ENCODE measurements around the gene PPM1N.

Gene PPM1N

DNA sequence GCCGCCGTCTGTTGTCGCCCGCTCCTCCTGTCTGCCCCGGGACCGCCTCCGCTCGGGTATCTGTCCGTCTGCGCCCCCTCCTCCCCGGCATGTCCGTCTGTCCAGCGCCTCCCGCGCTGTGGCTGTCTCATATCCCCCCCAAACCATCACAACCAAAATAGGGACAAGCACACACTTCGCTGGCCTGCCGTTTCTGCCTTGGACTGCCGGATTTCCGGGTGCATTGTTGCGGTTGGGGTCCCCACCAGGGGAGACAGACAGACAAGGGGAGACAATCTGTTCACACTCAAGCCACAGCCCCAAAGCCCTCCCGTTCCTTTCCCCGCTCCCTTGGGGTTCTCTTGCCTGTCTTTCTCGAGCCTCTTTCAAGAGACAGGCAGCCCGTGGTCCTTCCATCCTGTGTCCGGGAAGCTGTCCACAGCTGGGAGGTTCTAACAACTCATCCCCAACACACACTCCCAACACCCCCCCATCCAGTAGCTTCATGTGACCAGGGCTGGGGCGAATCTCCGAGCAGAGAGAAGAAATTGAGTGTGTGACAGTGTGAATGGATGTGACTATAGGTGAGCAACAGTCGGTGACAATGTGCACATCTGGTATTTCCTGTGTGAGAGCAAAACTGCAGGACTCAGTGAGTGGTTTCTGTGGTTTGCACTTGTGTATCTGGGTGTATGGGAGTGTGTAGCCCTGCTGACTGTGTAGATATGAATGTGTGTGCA, 47.0 kb upstream of the PPM1N start:
- no peaks in the 10 kb centered on the region for H3K27me3 ChIP-seq (ENCODE audit: insufficient read depth, poor library complexity, severe bottlenecking)
- peak overlapping the region; percentile 53 for H3K4me3 ChIP-seq (replicated peaks; ENCODE audit: insufficient read depth, low read length)
- TF ChIP-seq, protein P1, sequence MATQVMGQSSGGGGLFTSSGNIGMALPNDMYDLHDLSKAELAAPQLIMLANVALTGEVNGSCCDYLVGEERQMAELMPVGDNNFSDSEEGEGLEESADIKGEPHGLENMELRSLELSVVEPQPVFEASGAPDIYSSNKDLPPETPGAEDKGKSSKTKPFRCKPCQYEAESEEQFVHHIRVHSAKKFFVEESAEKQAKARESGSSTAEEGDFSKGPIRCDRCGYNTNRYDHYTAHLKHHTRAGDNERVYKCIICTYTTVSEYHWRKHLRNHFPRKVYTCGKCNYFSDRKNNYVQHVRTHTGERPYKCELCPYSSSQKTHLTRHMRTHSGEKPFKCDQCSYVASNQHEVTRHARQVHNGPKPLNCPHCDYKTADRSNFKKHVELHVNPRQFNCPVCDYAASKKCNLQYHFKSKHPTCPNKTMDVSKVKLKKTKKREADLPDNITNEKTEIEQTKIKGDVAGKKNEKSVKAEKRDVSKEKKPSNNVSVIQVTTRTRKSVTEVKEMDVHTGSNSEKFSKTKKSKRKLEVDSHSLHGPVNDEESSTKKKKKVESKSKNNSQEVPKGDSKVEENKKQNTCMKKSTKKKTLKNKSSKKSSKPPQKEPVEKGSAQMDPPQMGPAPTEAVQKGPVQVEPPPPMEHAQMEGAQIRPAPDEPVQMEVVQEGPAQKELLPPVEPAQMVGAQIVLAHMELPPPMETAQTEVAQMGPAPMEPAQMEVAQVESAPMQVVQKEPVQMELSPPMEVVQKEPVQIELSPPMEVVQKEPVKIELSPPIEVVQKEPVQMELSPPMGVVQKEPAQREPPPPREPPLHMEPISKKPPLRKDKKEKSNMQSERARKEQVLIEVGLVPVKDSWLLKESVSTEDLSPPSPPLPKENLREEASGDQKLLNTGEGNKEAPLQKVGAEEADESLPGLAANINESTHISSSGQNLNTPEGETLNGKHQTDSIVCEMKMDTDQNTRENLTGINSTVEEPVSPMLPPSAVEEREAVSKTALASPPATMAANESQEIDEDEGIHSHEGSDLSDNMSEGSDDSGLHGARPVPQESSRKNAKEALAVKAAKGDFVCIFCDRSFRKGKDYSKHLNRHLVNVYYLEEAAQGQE (IDR thresholded peaks at IDR 0.05; ENCODE audit: insufficient replicate concordance, low read depth): no peak
- no peak for TF ChIP-seq SPI1 (IDR thresholded peaks at IDR 0.05; ENCODE audit: borderline replicate concordance, low read depth)
- no peak for TF ChIP-seq GABPA (IDR thresholded peaks at IDR 0.05; ENCODE audit: low read depth)
- TF ChIP-seq POLR2AphosphoS5 (IDR thresholded peaks at IDR 0.05; ENCODE audit: low read depth): no peak
- TF ChIP-seq, protein P2, sequence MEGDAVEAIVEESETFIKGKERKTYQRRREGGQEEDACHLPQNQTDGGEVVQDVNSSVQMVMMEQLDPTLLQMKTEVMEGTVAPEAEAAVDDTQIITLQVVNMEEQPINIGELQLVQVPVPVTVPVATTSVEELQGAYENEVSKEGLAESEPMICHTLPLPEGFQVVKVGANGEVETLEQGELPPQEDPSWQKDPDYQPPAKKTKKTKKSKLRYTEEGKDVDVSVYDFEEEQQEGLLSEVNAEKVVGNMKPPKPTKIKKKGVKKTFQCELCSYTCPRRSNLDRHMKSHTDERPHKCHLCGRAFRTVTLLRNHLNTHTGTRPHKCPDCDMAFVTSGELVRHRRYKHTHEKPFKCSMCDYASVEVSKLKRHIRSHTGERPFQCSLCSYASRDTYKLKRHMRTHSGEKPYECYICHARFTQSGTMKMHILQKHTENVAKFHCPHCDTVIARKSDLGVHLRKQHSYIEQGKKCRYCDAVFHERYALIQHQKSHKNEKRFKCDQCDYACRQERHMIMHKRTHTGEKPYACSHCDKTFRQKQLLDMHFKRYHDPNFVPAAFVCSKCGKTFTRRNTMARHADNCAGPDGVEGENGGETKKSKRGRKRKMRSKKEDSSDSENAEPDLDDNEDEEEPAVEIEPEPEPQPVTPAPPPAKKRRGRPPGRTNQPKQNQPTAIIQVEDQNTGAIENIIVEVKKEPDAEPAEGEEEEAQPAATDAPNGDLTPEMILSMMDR (IDR thresholded peaks at IDR 0.05; ENCODE audit: insufficient read depth, low read length): no peak
- peak overlapping the region; percentile 85 for H3K27ac ChIP-seq (replicated peaks)
- peak in 1 of 2 experiments; percentile 19 for DNase-seq (ENCODE audit: low read depth in 1 of 2, low spot score in 1 of 2)

DNA sequence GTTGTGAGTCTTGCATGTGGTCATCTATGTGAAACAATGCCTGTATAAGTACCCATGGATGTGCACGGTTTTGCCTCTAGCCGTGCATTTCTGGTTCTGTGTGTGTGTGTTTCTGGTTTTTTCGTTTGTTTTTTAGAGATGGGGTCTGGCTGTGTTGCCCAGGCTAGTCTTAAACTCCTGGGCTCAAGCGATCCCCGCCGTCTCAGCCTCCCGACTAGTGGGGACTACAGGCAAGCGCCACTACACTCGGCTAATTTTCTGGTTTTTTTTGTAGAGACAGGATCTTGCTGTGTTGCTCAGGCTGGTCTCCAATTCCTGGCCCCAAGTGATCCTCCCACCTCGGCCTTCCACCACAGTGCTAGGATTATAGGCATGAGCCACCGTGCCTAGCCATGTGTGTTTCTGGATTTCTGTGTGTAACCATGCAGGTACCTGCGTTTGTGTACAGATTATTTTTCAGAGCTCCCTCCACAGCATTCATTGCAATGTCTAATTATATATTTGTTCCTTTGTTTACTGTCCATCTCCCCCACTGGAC, 46.3 kb upstream of the PPM1N start:
- Histone ChIP-seq H3K4me3 (replicated peaks; ENCODE audit: insufficient read depth, low read length) (no peak overlapping the region), H3K27ac (replicated peaks) (no peak overlapping the region), H3K27me3 (ENCODE audit: insufficient read depth, poor library complexity, severe bottlenecking) (no peaks in the 10 kb centered on the region)
- TF ChIP-seq SPI1 (IDR thresholded peaks at IDR 0.05; ENCODE audit: borderline replicate concordance, low read depth) (no peak), POLR2AphosphoS5 (IDR thresholded peaks at IDR 0.05; ENCODE audit: low read depth) (no peak), GABPA (IDR thresholded peaks at IDR 0.05; ENCODE audit: low read depth) (no peak)
- TF ChIP-seq, protein P1 (IDR thresholded peaks at IDR 0.05; ENCODE audit: insufficient replicate concordance, low read depth): no peak
- TF ChIP-seq, protein P2 (IDR thresholded peaks at IDR 0.05; ENCODE audit: insufficient read depth, low read length): no peak
- DNase-seq (ENCODE audit: low read depth in 1 of 2, low spot score in 1 of 2): no peak

DNA sequence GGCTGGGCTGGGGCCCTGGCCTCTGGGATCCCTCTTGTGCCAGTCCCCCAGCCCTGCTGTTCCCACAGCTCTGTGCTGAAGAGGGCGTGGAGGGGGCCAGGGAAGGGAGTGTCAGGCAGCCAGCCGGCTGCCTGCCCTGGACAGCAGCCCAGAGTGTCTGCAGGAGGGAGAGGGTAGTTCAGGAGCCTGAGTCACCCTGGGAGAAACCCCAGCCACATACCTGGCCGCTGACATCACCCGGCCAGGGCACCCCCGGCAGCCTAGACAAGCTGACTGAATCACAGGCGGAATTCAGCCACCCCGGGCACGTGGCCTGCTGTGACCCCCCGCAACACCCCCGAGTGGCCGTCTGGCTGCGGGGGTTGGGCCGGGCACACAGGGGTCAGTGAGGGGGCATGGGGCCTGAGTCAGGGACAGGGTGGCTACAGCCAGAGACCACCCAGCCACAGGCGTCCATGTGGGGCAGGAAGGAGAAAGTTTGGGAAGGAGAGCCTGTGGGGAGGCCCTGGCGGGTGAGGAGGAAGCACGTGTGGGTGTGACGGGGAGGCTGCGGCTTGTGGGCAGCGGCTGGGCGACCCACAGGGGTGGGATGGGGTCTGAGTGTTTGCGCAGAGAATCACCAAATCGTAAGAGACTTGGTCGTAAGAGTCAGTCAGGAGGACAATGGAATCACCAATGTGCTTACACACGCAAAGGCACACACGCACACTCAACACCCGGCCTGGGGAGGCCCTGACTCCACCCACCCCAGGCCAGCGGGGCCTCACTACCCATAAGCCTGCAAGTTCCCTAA, 42.3 kb upstream of the PPM1N start:
- peak overlapping the region; percentile 92 for H3K27ac ChIP-seq (replicated peaks)
- no peak for TF ChIP-seq GABPA (IDR thresholded peaks at IDR 0.05; ENCODE audit: low read depth)
- TF ChIP-seq POLR2AphosphoS5 (IDR thresholded peaks at IDR 0.05; ENCODE audit: low read depth): peak; percentile 71
- DNase-seq (ENCODE audit: low read depth in 1 of 2, low spot score in 1 of 2): peak; percentile 91 to 96
- no peak overlapping the region for H3K4me3 ChIP-seq (replicated peaks; ENCODE audit: insufficient read depth, low read length)
- H3K27me3 ChIP-seq (ENCODE audit: insufficient read depth, poor library complexity, severe bottlenecking): no peaks in the 10 kb centered on the region

DNA sequence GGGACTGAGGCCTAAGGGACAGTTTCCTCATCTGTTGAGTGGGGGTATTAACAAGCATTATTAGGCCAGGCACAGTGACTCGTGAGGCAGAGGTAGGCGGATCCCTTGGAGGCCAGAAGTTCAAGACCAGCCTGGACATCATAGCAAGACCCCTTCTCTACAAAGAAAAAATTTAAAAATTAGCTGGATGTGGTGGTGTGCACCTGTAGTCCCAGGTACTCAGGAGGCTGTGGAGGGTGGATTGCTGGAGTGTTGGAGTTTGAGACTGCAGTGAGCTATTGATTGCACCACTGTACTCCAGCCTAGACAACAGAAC, 41.8 kb upstream of the PPM1N start:
- no peak for DNase-seq (ENCODE audit: low read depth in 1 of 2, low spot score in 1 of 2)
- no peaks in the 10 kb centered on the region for H3K27me3 ChIP-seq (ENCODE audit: insufficient read depth, poor library complexity, severe bottlenecking)
- H3K4me3 ChIP-seq (replicated peaks; ENCODE audit: insufficient read depth, low read length): no peak overlapping the region
- H3K27ac ChIP-seq (replicated peaks): peak overlapping the region; percentile 92
- TF ChIP-seq, protein P2 (IDR thresholded peaks at IDR 0.05; ENCODE audit: insufficient read depth, low read length): no peak
- TF ChIP-seq SPI1 (IDR thresholded peaks at IDR 0.05; ENCODE audit: borderline replicate concordance, low read depth): no peak
- no peak for TF ChIP-seq GABPA (IDR thresholded peaks at IDR 0.05; ENCODE audit: low read depth)
- TF ChIP-seq, protein P1 (IDR thresholded peaks at IDR 0.05; ENCODE audit: insufficient replicate concordance, low read depth): no peak
- TF ChIP-seq POLR2AphosphoS5 (IDR thresholded peaks at IDR 0.05; ENCODE audit: low read depth): no peak
